Spinal cord (tissue), 10 donors: ENCODE data around the gene HEXIM1. TPM values are rescaled to one million over a fixed set of nuclear protein-coding genes. Genes with fewer than 3 reads are reported as not detected.

Experiments
- DNase-seq, 6 donors: peaks; one replicate each; pipeline versions ENCODE4 v3.0.0 to v3.0.0-alpha.2; 2013 to 2015; ENCODE audit warnings: low spot score in 6 of 6, low read depth in 4 of 6
- H3K27ac ChIP-seq: one replicate; pipeline ENCODE4 v1.5.1; 2013; ENCODE audit warnings: low read depth, low read length, control low read depth
- H3K27me3 ChIP-seq: one replicate; pipeline ENCODE4 v1.6.1; 2013; ENCODE audit warnings: low read length; ENCODE audit not compliant: control insufficient read depth, insufficient read depth
- H3K36me3 ChIP-seq: one replicate; pipeline ENCODE4 v1.6.1; 2013; ENCODE audit warnings: low read length; ENCODE audit not compliant: control insufficient read depth, insufficient read depth
- H3K4me1 ChIP-seq: one replicate; pipeline ENCODE4 v1.6.1; 2013; ENCODE audit warnings: low read length; ENCODE audit not compliant: control insufficient read depth, insufficient read depth
- H3K4me3 ChIP-seq: one replicate; pipeline ENCODE4 v1.5.1; 2013; ENCODE audit warnings: low read depth, low read length, control low read depth
- H3K9me3 ChIP-seq: one replicate; pipeline ENCODE4 v1.6.1; 2013; ENCODE audit warnings: low read length; ENCODE audit not compliant: control insufficient read depth, insufficient read depth
- WGBS: methylation state at CpG from one replicate; pipeline ENCODE4 v1.1.5; 2013; ENCODE audit warnings: missing lambda C conversion rate; ENCODE audit not compliant: insufficient coverage; 5-methylcytosine and 5-hydroxymethylcytosine counted together
- polyA plus RNA-seq, 2 donors: library from polyadenylated mRNA; unstranded; fragments of 120-200 nt; gene quantifications; one replicate each; pipeline ENCODE4 v1.2.1, GENCODE V29; 2013; ENCODE audit not compliant: insufficient read length in 2 of 2
- total RNA-seq, 2 donors: library from RNA; depleted of rRNA in 1 of 2; stranded (reverse); fragments of 120-200 nt in 1 of 2; fragments of >200 nt in 1 of 2; gene quantifications; one replicate each; pipeline versions ENCODE4 v1.2.3 to v1.2.4, GENCODE V29; 2013 to 2014
- donor health status: healthy.

HEXIM1 gene
- total and polyA plus RNA-seq, 4 donors, result 16.1 to 28.0 (median 21.2) TPM

- no peaks in the 10 kb centered on the region for H3K27me3 ChIP-seq
- H3K4me3 ChIP-seq, result no peak overlapping the region
- WGBS, result 96% methylated on average over 19 of the region's 23 CpGs
- H3K27ac ChIP-seq, result peak overlapping the region; percentile 73
- H3K36me3 ChIP-seq, result peaks cover 67% of the 10 kb centered on the region
- H3K9me3 ChIP-seq, result no peaks in the 10 kb centered on the region
- H3K4me1 ChIP-seq, result peaks cover 52% of the 10 kb centered on the region
- no peak for DNase-seq
Observed at GRCh38 chr17:45112559-45113423, 35.5 kb upstream of the HEXIM1 start.

DNA sequence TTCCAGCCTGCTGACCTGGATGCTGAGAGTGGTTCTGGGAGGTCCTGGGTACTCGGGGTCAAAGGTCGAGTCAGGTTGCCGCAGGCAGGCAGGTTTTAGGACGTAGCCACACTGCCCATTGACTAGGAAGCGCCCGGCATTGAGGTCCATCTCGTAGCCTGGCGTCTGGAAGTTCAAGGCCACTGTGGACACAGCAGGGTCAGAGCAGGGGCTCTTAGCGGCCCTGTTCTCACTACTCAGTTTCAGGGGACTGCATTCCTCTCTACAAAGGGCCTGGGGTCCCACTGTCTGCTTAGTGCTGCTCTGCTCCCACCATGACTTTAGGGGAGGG, 34.9 kb upstream of the HEXIM1 start:
- Histone ChIP-seq H3K4me3 (no peak overlapping the region), H3K4me1 (peaks cover 52% of the 10 kb centered on the region), H3K27me3 (no peaks in the 10 kb centered on the region), H3K9me3 (no peaks in the 10 kb centered on the region), H3K36me3 (peaks cover 67% of the 10 kb centered on the region), H3K27ac (no peak overlapping the region)
- 88% methylated on average over 9 of the region's 9 CpGs for WGBS
- no peak for DNase-seq

- H3K36me3 ChIP-seq, result peaks cover 66% of the 10 kb centered on the region
- DNase-seq, result no peak
- no peak overlapping the region for H3K4me3 ChIP-seq
- peaks cover 47% of the 10 kb centered on the region for H3K4me1 ChIP-seq
- 68% methylated on average over 15 of the region's 19 CpGs for WGBS
- H3K27me3 ChIP-seq, result no peaks in the 10 kb centered on the region
- no peaks in the 10 kb centered on the region for H3K9me3 ChIP-seq
- H3K27ac ChIP-seq, result no peak overlapping the region
Observed at GRCh38 chr17:45114117-45114932, 34.0 kb upstream of the HEXIM1 start.

- Histone ChIP-seq H3K4me3 (no peak overlapping the region), H3K36me3 (peaks cover 74% of the 10 kb centered on the region), H3K4me1 (peaks cover 40% of the 10 kb centered on the region), H3K27me3 (no peaks in the 10 kb centered on the region), H3K27ac (no peak overlapping the region), H3K9me3 (no peaks in the 10 kb centered on the region)
- WGBS, result 74% methylated on average over 22 of the region's 26 CpGs
- DNase-seq, result no peak
Observed at GRCh38 chr17:45115015-45115625, 33.2 kb upstream of the HEXIM1 start.

GRCh38 chr17:45115871-45116270, 32.4 kb upstream of the HEXIM1 start:
- Histone ChIP-seq H3K27ac (no peak overlapping the region), H3K36me3 (peaks cover 79% of the 10 kb centered on the region), H3K4me3 (no peak overlapping the region), H3K4me1 (peaks cover 32% of the 10 kb centered on the region), H3K9me3 (no peaks in the 10 kb centered on the region), H3K27me3 (no peaks in the 10 kb centered on the region)
- 78% methylated on average over 7 of the region's 11 CpGs for WGBS
- no peak for DNase-seq

GRCh38 chr17:45116434-45117016, 31.8 kb upstream of the HEXIM1 start:
- Histone ChIP-seq H3K4me3 (no peak overlapping the region), H3K9me3 (no peaks in the 10 kb centered on the region), H3K4me1 (peaks cover 26% of the 10 kb centered on the region), H3K27ac (no peak overlapping the region), H3K27me3 (no peaks in the 10 kb centered on the region), H3K36me3 (peaks cover 82% of the 10 kb centered on the region)
- 90% methylated on average over 6 of the region's 10 CpGs for WGBS
- no peak for DNase-seq

- WGBS, result 78% methylated on average over 3 of the region's 4 CpGs
- peaks cover 78% of the 10 kb centered on the region for H3K36me3 ChIP-seq
Observed at GRCh38 chr17:45117334-45117733, 30.9 kb upstream of the HEXIM1 start.

DNA sequence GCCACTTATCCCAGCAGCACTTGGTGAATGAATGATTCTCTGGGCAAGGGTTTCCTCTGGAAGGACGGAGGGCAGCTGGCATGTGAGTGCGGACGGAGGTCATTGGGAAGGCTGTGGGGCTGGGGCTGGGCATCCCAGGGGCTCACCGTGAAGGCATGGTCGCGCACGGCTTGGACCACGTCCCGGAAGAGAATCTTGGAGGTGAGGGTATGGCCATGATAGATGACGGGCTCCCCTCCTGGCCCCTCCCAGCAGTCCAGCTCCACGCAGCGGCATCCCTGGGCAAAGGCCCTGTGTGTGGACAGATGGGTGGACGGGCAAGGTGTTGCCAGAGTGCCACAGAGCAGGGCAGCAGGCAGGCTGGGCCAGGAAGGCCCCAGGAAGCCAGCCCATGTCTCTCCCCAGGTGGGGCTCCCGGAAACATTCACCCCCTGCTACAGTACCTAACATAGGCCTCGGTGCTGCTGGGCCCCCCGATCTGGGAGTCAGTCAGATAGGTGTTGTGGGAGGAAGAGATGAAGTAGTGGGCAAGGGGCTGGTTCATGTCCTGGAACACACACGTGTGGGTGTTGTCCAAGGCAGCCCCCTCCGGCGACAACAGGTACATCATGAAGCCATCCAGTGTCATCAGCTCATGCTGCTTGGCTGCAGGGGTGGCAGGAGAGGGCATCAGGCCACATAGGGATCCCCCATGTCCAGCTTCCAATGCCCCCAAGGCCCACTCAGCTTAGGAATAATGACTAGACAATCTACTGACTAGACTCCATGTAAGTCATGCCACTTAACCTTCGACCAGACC, 30.2 kb upstream of the HEXIM1 start:
- WGBS, result 89% methylated on average over 11 of the region's 20 CpGs

More at GRCh38 chr17:45117334-45117733, 30.9 kb upstream of the HEXIM1 start:
- H3K27me3 ChIP-seq, result no peaks in the 10 kb centered on the region
- H3K4me3 ChIP-seq, result no peak overlapping the region
- H3K9me3 ChIP-seq, result no peaks in the 10 kb centered on the region
- peaks cover 18% of the 10 kb centered on the region for H3K4me1 ChIP-seq
- no peak overlapping the region for H3K27ac ChIP-seq
- no peak for DNase-seq

DNA sequence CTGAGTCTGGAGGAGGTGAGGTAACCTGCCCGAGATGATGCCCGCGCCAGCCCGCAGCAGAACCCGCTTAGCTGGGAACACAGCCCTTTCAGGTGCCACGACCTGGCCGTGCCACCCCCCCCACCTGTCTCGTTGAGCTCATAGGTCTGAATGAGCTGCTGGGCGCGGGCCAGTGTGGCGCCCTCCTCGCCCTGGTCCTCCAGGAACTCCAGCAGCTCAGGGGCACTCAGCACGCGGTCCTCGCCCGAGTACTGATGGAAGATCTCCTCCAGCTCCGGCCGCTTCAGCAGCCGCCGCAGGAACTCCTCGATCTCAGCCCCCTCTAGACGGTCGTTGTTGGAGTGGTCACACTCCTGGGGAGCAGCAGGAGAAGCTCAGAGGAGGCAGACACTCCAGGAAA, 29.6 kb upstream of the HEXIM1 start:
- Histone ChIP-seq H3K27me3 (no peaks in the 10 kb centered on the region), H3K4me1 (peaks cover 5% of the 10 kb centered on the region), H3K27ac (no peak overlapping the region), H3K36me3 (peaks cover 66% of the 10 kb centered on the region), H3K9me3 (no peaks in the 10 kb centered on the region), H3K4me3 (no peak overlapping the region)
- WGBS, result 93% methylated on average over 20 of the region's 23 CpGs
- no peak for DNase-seq

More for the DNA sequence above, 30.2 kb upstream of the HEXIM1 start:
- Histone ChIP-seq H3K27ac (no peak overlapping the region), H3K27me3 (no peaks in the 10 kb centered on the region), H3K4me1 (peaks cover 11% of the 10 kb centered on the region), H3K9me3 (no peaks in the 10 kb centered on the region), H3K36me3 (peaks cover 71% of the 10 kb centered on the region), H3K4me3 (no peak overlapping the region)
- DNase-seq, result no peak
